Upper lobe of left lung (tissue), 4 donors: ENCODE results near the gene CA10.

Source experiments
- POLR2AphosphoS5 ChIP-seq, 2 donors: sonication (generic); formaldehyde crosslinking; IDR thresholded peaks; one replicate each; pipeline ENCODE4 v1.5.1; 2017; ENCODE audit warnings: antibody characterized with exemption in 2 of 2
- TF ChIP-seq, protein P1 (sequence below), 6 experiments: fragments of 450-650 bp in 4 of 6; fragments of 200-600 bp in 2 of 6; sonication (generic) in 2 of 6; IDR thresholded peaks; one replicate each; pipeline ENCODE4 v1.5.1; 2016 to 2019; ENCODE audit warnings: antibody characterized with exemption in 6 of 6

DNA sequence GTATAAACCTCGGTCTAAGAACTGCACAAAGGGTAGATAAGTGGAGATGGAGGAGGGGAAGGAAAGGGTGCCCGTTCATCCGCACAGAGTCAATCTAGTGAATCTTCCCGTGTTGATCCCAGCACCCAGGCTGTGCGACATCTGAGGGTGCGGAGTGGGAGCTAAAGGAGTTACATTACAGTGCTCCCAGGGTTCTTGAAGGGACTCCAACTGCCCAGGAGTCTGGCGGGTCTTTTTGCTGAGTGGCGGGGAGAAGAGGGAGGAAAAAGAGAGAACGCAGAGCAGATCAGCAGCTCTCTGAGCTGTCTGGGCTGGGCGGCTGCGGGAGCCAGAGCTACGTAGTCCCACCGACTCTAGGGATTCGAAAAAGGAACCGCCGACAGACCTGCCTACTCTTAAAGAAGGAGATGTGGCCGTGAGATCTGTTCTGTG is 1.6 kb upstream of the CA10 start:
- TF ChIP-seq, protein P1, sequence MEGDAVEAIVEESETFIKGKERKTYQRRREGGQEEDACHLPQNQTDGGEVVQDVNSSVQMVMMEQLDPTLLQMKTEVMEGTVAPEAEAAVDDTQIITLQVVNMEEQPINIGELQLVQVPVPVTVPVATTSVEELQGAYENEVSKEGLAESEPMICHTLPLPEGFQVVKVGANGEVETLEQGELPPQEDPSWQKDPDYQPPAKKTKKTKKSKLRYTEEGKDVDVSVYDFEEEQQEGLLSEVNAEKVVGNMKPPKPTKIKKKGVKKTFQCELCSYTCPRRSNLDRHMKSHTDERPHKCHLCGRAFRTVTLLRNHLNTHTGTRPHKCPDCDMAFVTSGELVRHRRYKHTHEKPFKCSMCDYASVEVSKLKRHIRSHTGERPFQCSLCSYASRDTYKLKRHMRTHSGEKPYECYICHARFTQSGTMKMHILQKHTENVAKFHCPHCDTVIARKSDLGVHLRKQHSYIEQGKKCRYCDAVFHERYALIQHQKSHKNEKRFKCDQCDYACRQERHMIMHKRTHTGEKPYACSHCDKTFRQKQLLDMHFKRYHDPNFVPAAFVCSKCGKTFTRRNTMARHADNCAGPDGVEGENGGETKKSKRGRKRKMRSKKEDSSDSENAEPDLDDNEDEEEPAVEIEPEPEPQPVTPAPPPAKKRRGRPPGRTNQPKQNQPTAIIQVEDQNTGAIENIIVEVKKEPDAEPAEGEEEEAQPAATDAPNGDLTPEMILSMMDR (IDR thresholded peaks at IDR 0.05): no peak
- TF ChIP-seq POLR2AphosphoS5 (IDR thresholded peaks at IDR 0.05): no peak
